Neural cell (in vitro differentiated cells): ENCODE results near the gene HS3ST3A1.

Experiments
- CTCF ChIP-seq: fragments of 450-650 bp; IDR thresholded peaks from 2 replicates; pipeline ENCODE4 v1.5.1; 2014; ENCODE audit warnings: antibody characterized with exemption, mild to moderate bottlenecking, moderate library complexity; ENCODE audit not compliant: poor library complexity, severe bottlenecking
- EP300 ChIP-seq: fragments of 450-650 bp; conservative IDR thresholded peaks from 2 replicates; pipeline ENCODE4 v1.6.1; 2014; ENCODE audit warnings: antibody characterized with exemption, mild to moderate bottlenecking, moderate library complexity; ENCODE audit not compliant: poor library complexity, severe bottlenecking
- EZH2 ChIP-seq: fragments of 200-600, 300-800 bp; shearing (Covaris generic), sonication (generic); IDR thresholded peaks from 2 replicates; pipeline ENCODE4 v1.6.1; 2014; ENCODE audit warnings: antibody characterized with exemption, low read length, borderline replicate concordance, mild to moderate bottlenecking; ENCODE audit not compliant: insufficient read depth, poor library complexity, severe bottlenecking
- MXI1 ChIP-seq: fragments of 450-650 bp; conservative IDR thresholded peaks from 2 replicates; pipeline ENCODE4 v1.6.1; 2014; ENCODE audit warnings: antibody characterized with exemption, mild to moderate bottlenecking; ENCODE audit not compliant: poor library complexity, severe bottlenecking
- POLR2AphosphoS5 ChIP-seq: IDR thresholded peaks from 2 replicates; pipeline ENCODE4 v1.6.1; 2012
- RAD21 ChIP-seq: fragments of 450-650 bp; conservative IDR thresholded peaks from 2 replicates; pipeline ENCODE4 v1.6.1; 2014; ENCODE audit warnings: antibody characterized with exemption, mild to moderate bottlenecking, moderate library complexity
- REST ChIP-seq: IDR thresholded peaks from 2 replicates; pipeline ENCODE4 v1.6.1; 2012; ENCODE audit warnings: borderline replicate concordance
- SMC3 ChIP-seq: fragments of 450-650 bp; conservative IDR thresholded peaks from 2 replicates; pipeline ENCODE4 v1.6.1; 2014; ENCODE audit warnings: antibody characterized with exemption, mild to moderate bottlenecking, moderate library complexity; ENCODE audit not compliant: poor library complexity
- TAF1 ChIP-seq: IDR thresholded peaks from 2 replicates; pipeline ENCODE4 v1.6.1; 2012; ENCODE audit warnings: low read depth

- TF ChIP-seq TAF1 (no peak), REST (no peak), CTCF (no peak), POLR2AphosphoS5 (no peak), EZH2 (no peak), RAD21 (no peak), MXI1 (no peak), EP300 (no peak), SMC3 (no peak)
Measured at GRCh38 chr17:13539421-13539820, 62.3 kb downstream of the HS3ST3A1 start.
